ENCODE results near the gene TNFRSF8. TPM values are rescaled to one million over a fixed set of nuclear protein-coding genes. Genes with fewer than 3 reads are reported as not detected.

The TNFRSF8 gene
- total RNA-seq, 1 donor from 2014 or later, result not detected

DNA sequence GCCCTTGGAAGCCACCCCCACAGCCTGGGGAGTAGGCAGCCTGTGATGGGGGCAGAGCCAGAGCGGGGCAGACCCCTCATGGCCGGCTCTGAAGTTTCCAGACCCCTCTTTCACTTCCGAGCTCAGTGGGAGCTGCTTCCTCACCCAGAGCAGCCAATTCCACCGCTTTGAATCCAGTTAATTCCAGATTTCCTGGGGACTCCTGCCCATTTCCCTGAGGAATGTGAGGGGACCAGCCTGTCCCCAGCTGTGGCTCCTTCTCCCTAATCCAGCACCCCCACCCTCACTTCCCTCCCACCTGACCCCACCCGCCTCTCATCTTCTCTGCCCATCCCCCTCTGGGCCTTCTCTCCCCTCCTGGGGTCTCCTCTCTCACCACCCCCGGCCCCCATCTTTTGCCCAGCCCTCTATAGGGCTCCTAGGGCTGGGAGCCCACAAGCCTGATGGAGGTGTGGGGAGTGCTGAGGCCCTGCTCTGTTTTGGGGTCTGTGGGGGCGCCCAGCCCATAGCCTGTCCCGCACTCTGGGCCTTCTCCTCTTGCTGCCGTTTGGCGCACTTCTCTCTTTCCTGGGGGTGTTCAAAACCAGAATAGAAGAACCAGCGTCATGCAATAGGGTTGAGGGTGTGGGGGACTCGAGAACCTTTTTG, 77.5 kb downstream of the TNFRSF8 start:
- DNase-seq (ENCODE audit: low read depth), result no peak

DNA sequence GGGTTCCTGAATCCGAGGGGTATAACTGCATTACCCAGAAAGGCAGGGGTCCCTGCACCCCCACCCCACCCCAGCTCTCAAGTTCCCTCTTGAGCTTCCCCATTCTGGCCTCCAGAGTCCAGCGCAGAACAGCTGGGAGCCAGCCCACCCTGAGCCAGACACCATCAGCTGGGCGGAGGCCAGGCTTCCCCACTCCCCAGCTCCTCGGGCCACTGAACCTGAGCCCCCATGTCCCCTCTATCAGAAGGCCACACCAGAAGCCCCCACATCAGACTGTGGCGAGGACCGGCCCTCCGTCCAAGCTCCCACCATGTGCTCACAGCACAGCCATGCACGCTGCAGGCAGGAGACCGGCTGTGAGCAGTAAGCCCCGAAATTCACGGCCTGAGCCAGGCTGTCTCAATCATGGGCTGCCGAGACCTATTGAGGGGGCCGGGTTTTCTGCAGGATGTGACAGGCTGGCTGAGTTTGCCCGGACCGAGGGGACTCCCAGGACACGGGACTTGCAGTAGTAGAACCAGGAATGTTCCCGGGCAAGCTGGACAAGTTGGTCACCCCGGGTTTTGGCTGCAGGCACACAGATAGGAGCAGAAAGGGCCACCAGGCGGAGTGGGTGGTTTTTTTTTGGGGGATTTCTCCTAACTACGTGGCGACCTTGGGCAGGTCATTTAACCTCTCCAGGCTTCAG, 78.2 kb downstream of the TNFRSF8 start:
- no peak for DNase-seq (ENCODE audit: low read depth)

DNA sequence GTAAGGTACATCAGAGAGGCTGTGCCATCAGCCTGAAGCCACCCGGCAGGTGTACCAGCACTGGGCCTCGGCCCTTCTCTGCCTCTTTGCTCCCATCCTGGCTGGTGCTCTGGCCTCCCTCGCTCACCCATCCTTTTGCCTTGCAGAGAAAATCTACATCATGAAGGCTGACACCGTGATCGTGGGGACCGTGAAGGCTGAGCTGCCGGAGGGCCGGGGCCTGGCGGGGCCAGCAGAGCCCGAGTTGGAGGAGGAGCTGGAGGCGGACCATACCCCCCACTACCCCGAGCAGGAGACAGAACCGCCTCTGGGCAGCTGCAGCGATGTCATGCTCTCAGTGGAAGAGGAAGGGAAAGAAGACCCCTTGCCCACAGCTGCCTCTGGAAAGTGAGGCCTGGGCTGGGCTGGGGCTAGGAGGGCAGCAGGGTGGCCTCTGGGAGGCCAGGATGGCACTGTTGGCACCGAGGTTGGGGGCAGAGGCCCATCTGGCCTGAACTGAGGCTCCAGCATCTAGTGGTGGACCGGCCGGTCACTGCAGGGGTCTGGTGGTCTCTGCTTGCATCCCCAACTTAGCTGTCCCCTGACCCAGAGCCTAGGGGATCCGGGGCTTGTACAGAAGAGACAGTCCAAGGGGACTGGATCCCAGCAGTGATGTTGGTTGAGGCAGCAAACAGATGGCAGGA, 79.2 kb downstream of the TNFRSF8 start:
- no peak for DNase-seq (ENCODE audit: low read depth)

DNA sequence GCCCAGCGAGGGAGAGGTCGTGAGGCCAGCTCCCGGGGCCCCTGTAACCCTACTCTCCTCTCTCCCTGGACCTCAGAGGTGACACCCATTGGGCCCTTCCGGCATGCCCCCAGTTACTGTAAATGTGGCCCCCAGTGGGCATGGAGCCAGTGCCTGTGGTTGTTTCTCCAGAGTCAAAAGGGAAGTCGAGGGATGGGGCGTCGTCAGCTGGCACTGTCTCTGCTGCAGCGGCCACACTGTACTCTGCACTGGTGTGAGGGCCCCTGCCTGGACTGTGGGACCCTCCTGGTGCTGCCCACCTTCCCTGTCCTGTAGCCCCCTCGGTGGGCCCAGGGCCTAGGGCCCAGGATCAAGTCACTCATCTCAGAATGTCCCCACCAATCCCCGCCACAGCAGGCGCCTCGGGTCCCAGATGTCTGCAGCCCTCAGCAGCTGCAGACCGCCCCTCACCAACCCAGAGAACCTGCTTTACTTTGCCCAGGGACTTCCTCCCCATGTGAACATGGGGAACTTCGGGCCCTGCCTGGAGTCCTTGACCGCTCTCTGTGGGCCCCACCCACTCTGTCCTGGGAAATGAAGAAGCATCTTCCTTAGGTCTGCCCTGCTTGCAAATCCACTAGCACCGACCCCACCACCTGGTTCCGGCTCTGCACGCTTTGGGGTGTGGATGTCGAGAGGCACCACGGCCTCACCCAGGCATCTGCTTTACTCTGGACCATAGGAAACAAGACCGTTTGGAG, 80.0 kb downstream of the TNFRSF8 start:
- DNase-seq (ENCODE audit: low read depth), result no peak

GRCh38 chr1:12143631-12144155, 80.6 kb downstream of the TNFRSF8 start:
- DNase-seq (ENCODE audit: low read depth), result no peak

- no peak for DNase-seq (ENCODE audit: low read depth)
Observed at GRCh38 chr1:12144236-12144635, 81.1 kb downstream of the TNFRSF8 start.

- no peak for DNase-seq (ENCODE audit: low read depth)
Observed at GRCh38 chr1:12144969-12145368, 81.9 kb downstream of the TNFRSF8 start.

DNA sequence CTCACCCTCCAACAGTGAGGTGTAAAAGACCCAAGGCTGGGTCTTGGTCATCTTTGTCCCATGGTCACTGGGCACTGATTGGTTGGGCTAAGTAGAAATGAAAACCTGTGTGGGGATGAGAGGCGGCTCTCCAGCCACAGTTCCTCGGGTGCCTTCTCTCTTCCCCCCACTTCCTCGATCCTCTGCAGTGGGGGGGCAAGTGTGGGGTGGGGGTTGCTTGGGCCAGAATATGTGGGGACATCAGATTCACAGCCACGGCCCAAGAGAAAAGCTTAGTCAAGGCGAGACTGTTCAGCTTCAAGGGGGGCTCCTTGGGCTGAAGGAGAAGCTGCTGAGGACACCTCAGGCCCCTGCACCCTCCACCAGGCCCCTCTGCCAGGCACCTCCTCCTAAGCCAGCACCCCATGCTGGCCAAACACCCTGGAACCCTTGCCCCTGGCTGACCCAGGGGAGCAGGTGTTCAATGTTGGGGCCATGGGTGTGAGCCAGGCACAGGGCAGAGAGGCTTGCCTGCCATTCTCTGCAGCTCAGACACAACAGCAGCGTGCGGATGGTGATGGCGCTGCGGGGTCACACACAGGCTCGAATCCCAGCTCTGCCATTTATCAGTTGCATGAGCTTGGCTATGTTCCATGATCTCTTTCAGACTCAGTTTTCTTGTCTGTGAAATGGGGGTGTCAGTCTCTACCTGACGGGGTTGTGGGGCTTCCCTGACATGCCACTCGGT, 82.7 kb downstream of the TNFRSF8 start:
- DNase-seq (ENCODE audit: low read depth), result no peak

- DNase-seq (ENCODE audit: low read depth), result no peak
Observed at GRCh38 chr1:12146343-12147112, 83.4 kb downstream of the TNFRSF8 start.

DNA sequence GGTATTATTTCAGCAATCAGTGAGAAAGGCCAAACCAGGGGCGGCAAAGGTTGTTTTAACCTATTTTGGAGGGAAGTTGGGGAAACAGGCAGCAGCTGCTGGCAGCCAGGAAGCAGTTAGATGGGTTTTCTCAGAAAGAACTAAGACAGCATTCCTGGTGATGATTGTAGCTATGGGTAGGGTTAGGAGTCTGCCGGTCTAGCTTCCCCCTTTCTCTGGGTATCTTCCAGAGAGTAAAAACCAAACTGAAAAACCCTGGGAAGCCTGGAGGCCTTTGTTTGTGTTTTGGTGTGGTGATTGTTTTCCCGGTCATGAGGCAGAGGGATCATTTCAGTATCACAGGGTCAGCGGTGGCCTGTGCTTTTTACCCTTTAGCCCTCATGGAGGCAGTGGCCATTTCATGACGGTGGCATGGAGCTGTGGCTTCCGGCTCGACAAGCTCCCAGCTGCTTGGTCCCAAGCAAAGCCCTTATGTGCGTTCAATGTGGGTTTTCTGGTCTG, 84.1 kb downstream of the TNFRSF8 start:
- DNase-seq (ENCODE audit: low read depth), result no peak

DNA sequence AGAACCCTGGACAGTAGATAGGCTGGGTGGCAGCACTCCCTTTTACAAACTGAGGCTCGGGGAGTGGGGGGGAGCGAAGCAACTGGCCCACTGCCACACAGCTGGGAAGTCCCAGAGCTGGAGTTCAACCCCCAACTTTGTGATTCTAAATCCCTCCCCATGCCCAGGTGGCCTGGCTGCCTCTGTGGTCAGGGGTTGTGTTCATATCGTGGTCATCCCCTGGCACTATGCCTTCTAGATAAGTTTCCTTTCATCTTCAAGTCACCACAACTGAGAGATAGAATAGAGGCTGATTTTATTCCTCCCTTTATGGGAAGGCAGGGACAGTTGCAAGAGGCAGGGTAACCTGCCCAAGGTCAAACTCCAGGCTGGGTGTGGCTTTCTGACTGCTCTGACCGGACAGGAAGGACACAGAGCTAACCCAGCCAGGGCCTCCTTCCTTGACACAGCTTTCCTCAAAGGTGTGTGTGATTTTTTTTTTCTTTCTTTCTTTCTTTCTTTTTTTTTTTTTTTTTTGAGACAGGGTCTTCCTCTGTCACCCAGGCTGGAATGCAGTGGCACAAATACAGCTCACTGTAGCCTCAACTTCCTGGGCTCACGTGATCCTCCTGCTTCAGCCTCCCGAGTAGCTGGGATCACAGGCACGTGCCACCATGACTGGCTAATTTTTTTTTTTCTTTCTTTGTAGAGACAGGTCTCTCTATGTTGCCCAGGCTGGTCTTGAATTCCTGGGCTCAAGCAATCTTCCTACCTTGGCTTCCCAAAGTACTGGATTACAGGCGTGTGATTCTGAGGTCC, 85.3 kb downstream of the TNFRSF8 start:
- no peak for DNase-seq (ENCODE audit: low read depth)

GRCh38 chr1:12148958-12149790, 86.1 kb downstream of the TNFRSF8 start:
- DNase-seq (ENCODE audit: low read depth), result no peak

GRCh38 chr1:12149791-12150175, 86.7 kb downstream of the TNFRSF8 start:
- no peak for DNase-seq (ENCODE audit: low read depth)

GRCh38 chr1:12150456-12151200, 87.5 kb downstream of the TNFRSF8 start:
- no peak for DNase-seq (ENCODE audit: low read depth)

DNA sequence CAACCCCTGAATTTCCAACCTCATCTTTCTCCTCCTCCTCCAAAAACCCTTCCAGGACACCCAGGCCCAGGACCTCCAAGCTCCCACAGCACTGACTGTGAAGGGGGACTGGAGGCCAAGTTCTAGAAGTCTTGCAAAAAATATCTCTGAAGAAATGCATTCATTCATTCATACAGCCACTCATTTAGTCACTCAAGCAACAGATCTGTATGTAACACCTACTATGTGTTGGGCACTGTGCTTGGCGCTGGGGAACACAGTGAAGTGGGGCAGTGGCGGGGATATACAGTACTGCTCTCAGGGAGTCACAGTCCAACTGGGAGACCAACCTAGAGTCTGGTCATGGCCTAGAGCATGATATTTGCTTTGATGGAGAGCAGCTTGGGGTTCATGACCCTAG, 88.4 kb downstream of the TNFRSF8 start:
- DNase-seq (ENCODE audit: low read depth), result no peak

DNA sequence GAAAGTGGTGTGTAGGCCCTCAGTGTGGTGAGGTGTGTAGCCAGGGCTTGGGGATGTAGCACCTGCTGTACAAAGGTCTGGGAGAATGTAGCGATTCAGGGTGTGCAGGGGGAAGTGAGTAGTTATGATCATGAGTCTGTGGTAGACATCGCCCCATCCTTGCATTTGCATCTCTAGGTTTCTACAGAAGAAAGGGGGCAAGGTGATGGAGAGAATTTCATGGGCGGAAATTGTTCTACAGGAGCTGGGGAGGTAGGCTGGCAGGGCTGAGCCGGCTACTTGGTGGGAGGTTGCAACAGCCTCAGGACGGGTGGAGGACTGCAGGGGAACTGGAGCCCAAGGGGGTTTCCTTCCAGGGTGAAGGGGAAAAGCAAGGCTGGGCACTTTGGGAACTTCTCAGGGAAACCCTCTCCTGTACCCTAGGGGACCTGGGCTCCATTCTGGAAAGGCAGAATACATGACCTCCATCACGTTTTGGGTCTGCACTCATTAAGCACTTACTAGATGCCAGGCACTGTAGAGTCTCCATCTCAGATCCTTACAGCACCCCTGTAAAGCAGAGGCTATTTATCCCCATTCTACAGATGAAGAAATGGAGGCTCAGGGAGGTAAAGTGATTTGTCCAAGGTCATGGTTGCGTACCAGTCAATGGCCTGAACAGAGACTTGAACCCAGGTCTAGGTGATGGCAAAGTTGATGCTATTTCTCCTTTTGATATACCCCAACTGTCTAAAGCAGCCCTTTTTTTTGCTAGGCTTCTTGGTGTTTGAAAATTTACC, 89.2 kb downstream of the TNFRSF8 start:
- DNase-seq (ENCODE audit: low read depth), result no peak

DNA sequence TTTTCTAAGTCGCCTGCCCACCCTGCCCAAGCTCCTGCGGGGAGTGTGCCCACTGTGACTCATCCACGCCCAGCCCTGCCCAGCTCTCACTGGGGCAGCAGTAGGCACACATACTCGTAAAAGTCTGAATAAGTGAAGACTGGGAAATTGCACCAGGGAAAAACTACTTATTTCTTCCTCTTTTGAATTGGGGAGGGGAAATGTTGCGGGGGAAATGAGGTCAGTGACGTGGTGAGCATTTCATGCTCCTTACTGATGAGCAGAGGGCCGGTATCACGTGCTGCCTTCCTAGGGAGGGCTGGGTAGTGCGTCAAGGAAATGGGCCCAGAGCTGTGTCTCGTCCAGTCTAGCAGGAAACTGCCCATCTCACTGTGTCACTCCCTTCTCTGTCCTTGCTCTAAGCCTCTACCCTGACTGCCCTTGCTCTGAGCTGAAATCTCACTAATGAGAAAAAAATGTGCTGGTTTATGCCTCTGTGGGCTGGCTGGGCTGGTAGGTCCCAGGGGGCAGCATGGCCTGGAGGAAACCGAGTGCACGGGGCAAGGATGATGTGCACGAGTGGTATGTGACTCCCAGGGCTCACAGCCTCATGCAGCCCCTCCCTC, 90.2 kb downstream of the TNFRSF8 start:
- no peak for DNase-seq (ENCODE audit: low read depth)
